ENCODE measurements around the gene ART4.

ART4 gene

DNA sequence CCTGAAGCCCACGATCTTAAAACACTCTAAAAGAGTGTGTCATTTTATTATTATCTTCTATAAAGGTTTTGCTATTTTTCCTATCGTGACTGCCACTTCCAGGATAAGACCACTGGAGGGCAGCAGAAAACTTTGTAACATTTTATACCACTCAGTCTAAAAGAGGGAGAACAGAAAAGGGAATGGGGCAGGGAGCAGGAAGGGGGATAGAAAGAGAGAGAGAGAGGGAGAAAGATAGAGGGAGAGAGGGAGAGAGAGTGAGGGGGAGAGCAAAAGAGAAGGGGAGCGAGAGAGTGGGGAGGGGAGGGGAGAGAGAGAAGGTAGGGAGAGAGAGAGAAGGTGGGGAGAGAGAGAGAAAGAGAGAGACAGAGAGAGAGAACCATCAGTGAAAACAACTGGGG is 2.0 kb upstream of the ART4 start:
- Histone ChIP-seq H3K9ac (ENCODE audit: low read length) (no peak overlapping the region), H2AFZ (ENCODE audit: low read length) (no peak overlapping the region), H3K4me2 (ENCODE audit: low read depth, low read length) (no peak overlapping the region), H3K4me3 (ENCODE audit: low read length) (no peak overlapping the region), H3K27ac (ENCODE audit: low read length) (no peak overlapping the region), H3K36me3 (replicated peaks; ENCODE audit: insufficient read depth, low read length) (no peaks in the 10 kb centered on the region), H3K4me1 (ENCODE audit: low read length) (0 out of 2 replicates have a peak, but pooled peaks cover under 1% of the 10 kb centered on the region), H3F3A (ENCODE audit: insufficient read depth, low read length) (no peaks in the 10 kb centered on the region), H3K9me2 (replicated peaks; ENCODE audit: insufficient read depth, low read length) (no peaks in the 10 kb centered on the region), H3K27me3 (replicated peaks; ENCODE audit: insufficient read depth, low read length) (no peaks in the 10 kb centered on the region), H3K79me2 (ENCODE audit: low read length) (no peaks in the 10 kb centered on the region), H3K9me3 (replicated peaks; ENCODE audit: insufficient read depth, low read length) (no peaks in the 10 kb centered on the region), H4K20me1 (ENCODE audit: insufficient read depth, low read length) (no peaks in the 10 kb centered on the region)
- TF ChIP-seq EZH2 (optimal IDR thresholded peaks at IDR 0.05; ENCODE audit: low read depth, low read length) (no peak), EZH2phosphoT487 (IDR thresholded peaks at IDR 0.05; ENCODE audit: low read length) (no peak)
- TF ChIP-seq, protein P1, sequence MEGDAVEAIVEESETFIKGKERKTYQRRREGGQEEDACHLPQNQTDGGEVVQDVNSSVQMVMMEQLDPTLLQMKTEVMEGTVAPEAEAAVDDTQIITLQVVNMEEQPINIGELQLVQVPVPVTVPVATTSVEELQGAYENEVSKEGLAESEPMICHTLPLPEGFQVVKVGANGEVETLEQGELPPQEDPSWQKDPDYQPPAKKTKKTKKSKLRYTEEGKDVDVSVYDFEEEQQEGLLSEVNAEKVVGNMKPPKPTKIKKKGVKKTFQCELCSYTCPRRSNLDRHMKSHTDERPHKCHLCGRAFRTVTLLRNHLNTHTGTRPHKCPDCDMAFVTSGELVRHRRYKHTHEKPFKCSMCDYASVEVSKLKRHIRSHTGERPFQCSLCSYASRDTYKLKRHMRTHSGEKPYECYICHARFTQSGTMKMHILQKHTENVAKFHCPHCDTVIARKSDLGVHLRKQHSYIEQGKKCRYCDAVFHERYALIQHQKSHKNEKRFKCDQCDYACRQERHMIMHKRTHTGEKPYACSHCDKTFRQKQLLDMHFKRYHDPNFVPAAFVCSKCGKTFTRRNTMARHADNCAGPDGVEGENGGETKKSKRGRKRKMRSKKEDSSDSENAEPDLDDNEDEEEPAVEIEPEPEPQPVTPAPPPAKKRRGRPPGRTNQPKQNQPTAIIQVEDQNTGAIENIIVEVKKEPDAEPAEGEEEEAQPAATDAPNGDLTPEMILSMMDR (IDR thresholded peaks at IDR 0.05; ENCODE audit: low read length), result peak; percentile 79
- DNase-seq, result peak; percentile 53

DNA sequence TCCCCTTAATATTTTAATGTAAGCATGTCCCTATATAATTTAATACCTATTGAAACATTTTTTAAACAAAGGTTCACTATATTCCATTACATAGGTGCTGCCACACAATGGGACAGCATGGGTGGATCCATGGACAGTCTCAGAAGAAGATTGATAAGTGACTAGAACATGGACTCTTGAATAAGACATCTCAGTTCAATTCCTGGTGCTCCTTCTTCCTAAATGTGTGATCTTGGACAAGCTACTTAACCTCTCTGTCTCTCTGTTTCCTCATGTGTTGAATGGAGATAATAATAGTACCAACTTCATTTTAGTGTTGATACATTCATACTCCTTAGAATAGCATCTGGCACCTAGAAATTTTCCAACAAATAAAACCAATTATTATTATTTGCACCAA is 1.1 kb upstream of the ART4 start:
- H2AFZ ChIP-seq (ENCODE audit: low read length), result no peak overlapping the region
- no peaks in the 10 kb centered on the region for H3K4me1 ChIP-seq (ENCODE audit: low read length)
- H3K79me2 ChIP-seq (ENCODE audit: low read length), result no peaks in the 10 kb centered on the region
- no peaks in the 10 kb centered on the region for H3K9me2 ChIP-seq (replicated peaks; ENCODE audit: insufficient read depth, low read length)
- H3F3A ChIP-seq (ENCODE audit: insufficient read depth, low read length), result no peaks in the 10 kb centered on the region
- no peaks in the 10 kb centered on the region for H3K27me3 ChIP-seq (replicated peaks; ENCODE audit: insufficient read depth, low read length)
- no peak overlapping the region for H3K9ac ChIP-seq (ENCODE audit: low read length)
- no peaks in the 10 kb centered on the region for H3K9me3 ChIP-seq (replicated peaks; ENCODE audit: insufficient read depth, low read length)
- no peaks in the 10 kb centered on the region for H3K36me3 ChIP-seq (replicated peaks; ENCODE audit: insufficient read depth, low read length)
- no peak overlapping the region for H3K27ac ChIP-seq (ENCODE audit: low read length)
- H4K20me1 ChIP-seq (ENCODE audit: insufficient read depth, low read length), result no peaks in the 10 kb centered on the region
- DNase-seq, result no peak
- no peak overlapping the region for H3K4me2 ChIP-seq (ENCODE audit: low read depth, low read length)
- TF ChIP-seq, protein P1 (IDR thresholded peaks at IDR 0.05; ENCODE audit: low read length), result no peak
- TF ChIP-seq EZH2phosphoT487 (IDR thresholded peaks at IDR 0.05; ENCODE audit: low read length) (no peak), EZH2 (optimal IDR thresholded peaks at IDR 0.05; ENCODE audit: low read depth, low read length) (no peak)
- no peak overlapping the region for H3K4me3 ChIP-seq (ENCODE audit: low read length)

DNA sequence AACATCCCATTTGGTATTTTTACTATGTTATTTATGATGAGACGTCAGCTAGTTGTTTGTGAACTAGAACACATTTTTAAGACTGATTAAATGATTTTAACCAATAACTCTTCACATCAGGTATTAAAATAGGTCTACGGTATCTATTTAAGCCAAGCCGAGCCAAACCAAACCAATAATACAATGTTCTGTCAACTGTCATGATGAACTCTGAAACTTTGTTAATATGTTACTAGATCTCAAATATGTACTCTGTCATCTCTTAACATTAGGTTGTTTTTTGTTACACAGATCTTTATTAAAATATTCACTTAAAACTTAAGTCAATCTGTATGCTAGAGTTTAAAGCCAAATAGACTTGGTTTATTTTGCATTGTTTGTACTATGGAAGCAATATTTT is 1.0 kb downstream of the ART4 start:
- no peak overlapping the region for H3K4me3 ChIP-seq (ENCODE audit: low read length)
- DNase-seq, result no peak
- H3F3A ChIP-seq (ENCODE audit: insufficient read depth, low read length), result no peaks in the 10 kb centered on the region
- no peak overlapping the region for H2AFZ ChIP-seq (ENCODE audit: low read length)
- H3K9me2 ChIP-seq (replicated peaks; ENCODE audit: insufficient read depth, low read length), result no peaks in the 10 kb centered on the region
- H3K9me3 ChIP-seq (replicated peaks; ENCODE audit: insufficient read depth, low read length), result no peaks in the 10 kb centered on the region
- H3K36me3 ChIP-seq (replicated peaks; ENCODE audit: insufficient read depth, low read length), result no peaks in the 10 kb centered on the region
- TF ChIP-seq EZH2 (optimal IDR thresholded peaks at IDR 0.05; ENCODE audit: low read depth, low read length), result no peak
- TF ChIP-seq, protein P1 (IDR thresholded peaks at IDR 0.05; ENCODE audit: low read length), result no peak
- TF ChIP-seq EZH2phosphoT487 (IDR thresholded peaks at IDR 0.05; ENCODE audit: low read length), result no peak
- no peaks in the 10 kb centered on the region for H3K79me2 ChIP-seq (ENCODE audit: low read length)
- no peaks in the 10 kb centered on the region for H3K4me1 ChIP-seq (ENCODE audit: low read length)
- no peaks in the 10 kb centered on the region for H3K27me3 ChIP-seq (replicated peaks; ENCODE audit: insufficient read depth, low read length)
- H4K20me1 ChIP-seq (ENCODE audit: insufficient read depth, low read length), result no peaks in the 10 kb centered on the region
- H3K9ac ChIP-seq (ENCODE audit: low read length), result no peak overlapping the region
- H3K27ac ChIP-seq (ENCODE audit: low read length), result no peak overlapping the region
- no peak overlapping the region for H3K4me2 ChIP-seq (ENCODE audit: low read depth, low read length)

Measured in MM.1S (cell line).